ENCODE results near the gene ADCY9. TPM values are rescaled to one million over a fixed set of nuclear protein-coding genes. Genes with fewer than 3 reads are reported as not detected.

Gene ADCY9
- total and polyA plus RNA-seq, 8 donors, result 9.8 to 61.1 (median 12.9) TPM

DNA sequence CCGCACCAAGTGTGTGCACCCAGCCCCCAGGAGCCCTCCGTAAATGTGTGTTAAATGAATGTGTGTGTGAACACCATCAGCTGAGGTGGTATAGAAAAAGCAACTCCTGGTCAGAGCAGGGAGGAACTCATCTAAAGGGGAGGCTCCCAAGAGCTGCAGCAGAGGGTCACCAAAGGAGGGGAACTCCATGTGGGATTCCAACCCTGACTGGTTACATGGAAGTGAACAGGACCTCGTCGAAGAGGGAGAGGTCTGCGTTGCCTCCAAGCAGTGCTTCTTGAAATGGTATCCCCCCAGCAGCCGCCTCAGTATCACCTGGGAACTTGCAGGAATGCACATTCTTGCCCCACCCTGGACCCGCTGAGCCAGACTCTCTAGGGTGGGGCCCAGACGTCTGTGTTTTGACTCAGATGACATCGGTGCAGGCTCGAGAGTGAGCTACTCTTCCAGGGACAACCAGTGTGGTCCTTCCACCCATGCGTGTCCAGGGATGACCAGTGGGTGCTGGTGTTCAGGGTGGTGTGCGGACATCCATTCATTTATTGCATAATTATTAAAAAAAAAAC is 30.8 kb downstream of the ADCY9 start:
- intact Hi-C loops (cut with DNase I), result no loop called here
- Histone ChIP-seq H3K27me3 (no peaks in the 10 kb centered on the region), H3K36me3 (no peaks in the 10 kb centered on the region), H3K27ac (peak overlapping the region in 1 of 2 donors; percentile 33), H3K4me1 (peaks cover 5 to 29% of the 10 kb centered on the region in 2 donors), H3K4me3 (no peak overlapping the region), H3K9me3 (no peaks in the 10 kb centered on the region)
- TF ChIP-seq, protein P1, sequence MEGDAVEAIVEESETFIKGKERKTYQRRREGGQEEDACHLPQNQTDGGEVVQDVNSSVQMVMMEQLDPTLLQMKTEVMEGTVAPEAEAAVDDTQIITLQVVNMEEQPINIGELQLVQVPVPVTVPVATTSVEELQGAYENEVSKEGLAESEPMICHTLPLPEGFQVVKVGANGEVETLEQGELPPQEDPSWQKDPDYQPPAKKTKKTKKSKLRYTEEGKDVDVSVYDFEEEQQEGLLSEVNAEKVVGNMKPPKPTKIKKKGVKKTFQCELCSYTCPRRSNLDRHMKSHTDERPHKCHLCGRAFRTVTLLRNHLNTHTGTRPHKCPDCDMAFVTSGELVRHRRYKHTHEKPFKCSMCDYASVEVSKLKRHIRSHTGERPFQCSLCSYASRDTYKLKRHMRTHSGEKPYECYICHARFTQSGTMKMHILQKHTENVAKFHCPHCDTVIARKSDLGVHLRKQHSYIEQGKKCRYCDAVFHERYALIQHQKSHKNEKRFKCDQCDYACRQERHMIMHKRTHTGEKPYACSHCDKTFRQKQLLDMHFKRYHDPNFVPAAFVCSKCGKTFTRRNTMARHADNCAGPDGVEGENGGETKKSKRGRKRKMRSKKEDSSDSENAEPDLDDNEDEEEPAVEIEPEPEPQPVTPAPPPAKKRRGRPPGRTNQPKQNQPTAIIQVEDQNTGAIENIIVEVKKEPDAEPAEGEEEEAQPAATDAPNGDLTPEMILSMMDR (IDR thresholded peaks at IDR 0.05), result no peak
- DNase-seq, result peak in 1 of 4 donors; percentile 59
- ATAC-seq, result peak; percentile 68

DNA sequence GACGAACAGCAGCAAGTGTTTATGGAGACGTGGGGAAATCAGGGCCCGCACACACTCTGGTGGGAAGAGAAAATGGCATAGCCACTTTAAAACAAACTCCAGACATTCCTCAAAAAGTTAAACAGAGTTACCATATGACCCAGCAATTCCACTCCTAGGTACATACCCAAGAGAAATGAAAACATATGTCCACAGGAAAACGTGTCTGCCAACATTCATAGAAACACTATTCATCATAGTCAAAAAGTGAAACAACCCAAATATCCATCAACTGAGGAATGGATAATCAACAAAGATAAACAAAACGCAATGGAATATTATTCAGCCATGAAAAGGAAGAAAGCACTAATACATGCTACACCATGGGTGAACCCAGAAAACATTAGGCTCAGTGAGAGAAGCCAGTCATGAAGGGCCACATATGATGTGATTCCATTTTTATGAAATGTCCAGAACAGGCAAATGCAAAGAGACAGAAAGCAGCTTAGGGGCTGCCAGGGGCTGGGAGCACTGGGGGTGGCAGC is 32.8 kb downstream of the ADCY9 start:
- TF ChIP-seq, protein P1 (IDR thresholded peaks at IDR 0.05), result no peak
- intact Hi-C loops (cut with DNase I), result no loop called here
- no peaks in the 10 kb centered on the region for H3K9me3 ChIP-seq
- ATAC-seq, result no peak
- no peak overlapping the region for H3K4me3 ChIP-seq
- no peak overlapping the region for H3K27ac ChIP-seq
- no peaks in the 10 kb centered on the region for H3K27me3 ChIP-seq
- peaks cover 0 to 19% of the 10 kb centered on the region in 2 donors for H3K4me1 ChIP-seq
- H3K36me3 ChIP-seq, result no peaks in the 10 kb centered on the region
- DNase-seq, result no peak

DNA sequence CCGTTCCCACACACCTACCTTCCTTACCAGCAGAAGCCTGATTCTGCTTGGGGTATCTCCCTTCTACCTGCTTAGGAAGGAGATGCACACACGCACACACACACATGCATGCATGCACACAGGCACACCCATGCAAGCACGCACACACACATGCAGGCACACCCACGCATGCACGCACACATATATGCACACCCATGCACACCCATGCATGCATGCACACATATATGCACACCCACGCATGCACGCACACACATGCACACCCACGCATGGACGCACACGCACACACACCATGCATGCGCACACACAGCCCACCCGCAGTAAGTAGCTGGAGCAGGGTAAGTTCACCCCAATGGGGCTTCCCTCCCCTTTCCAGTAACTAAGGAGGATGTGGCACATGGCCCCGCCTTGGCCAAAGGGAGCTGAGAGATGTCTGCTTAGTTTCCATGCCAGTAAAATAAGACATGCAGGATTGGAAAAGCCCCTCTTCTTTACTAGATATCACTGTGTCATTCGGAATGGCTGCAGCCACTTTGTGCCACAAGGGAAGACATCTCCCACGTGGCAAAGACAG is 33.7 kb downstream of the ADCY9 start:
- H3K9me3 ChIP-seq, result no peaks in the 10 kb centered on the region
- TF ChIP-seq, protein P1 (IDR thresholded peaks at IDR 0.05), result no peak
- DNase-seq (no peak), ATAC-seq (no peak)
- H3K36me3 ChIP-seq, result no peaks in the 10 kb centered on the region
- intact Hi-C loops (cut with DNase I), result no loop called here
- H3K27me3 ChIP-seq, result no peaks in the 10 kb centered on the region
- H3K4me1 ChIP-seq, result peaks cover 0 to 14% of the 10 kb centered on the region in 2 donors
- H3K4me3 ChIP-seq, result no peak overlapping the region
- H3K27ac ChIP-seq, result no peak overlapping the region

DNA sequence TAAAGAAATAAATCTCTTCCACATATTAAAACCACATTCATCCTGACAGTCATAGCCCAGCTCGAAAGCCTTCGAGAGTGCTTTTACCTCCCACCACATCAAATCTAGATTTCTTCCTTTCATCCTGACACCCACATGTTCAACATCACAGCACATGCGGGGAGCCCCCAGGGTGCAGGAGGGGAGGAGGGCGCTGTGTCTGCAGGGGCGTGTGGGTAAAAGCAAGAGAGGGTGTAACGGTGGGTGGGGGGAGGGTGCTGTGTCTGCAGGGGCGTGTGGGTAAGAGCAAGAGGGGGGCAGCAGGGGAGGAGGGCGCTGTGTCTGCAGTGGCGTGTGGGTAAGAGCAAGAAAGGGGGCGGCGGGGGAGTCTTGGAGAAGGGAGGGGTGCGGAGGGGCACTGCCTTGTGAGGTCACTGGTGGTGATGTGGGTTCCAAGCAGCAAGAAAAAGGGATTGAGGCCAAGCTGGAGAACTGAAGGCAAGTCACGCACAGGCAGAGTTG is 34.7 kb downstream of the ADCY9 start:
- Histone ChIP-seq H3K4me1 (peaks cover 0 to 7% of the 10 kb centered on the region in 2 donors), H3K27ac (no peak overlapping the region), H3K4me3 (no peak overlapping the region), H3K9me3 (no peaks in the 10 kb centered on the region), H3K27me3 (no peaks in the 10 kb centered on the region), H3K36me3 (no peaks in the 10 kb centered on the region)
- intact Hi-C loops (cut with DNase I), result no loop called here
- TF ChIP-seq, protein P1 (IDR thresholded peaks at IDR 0.05), result no peak
- DNase-seq (no peak), ATAC-seq (no peak)

DNA sequence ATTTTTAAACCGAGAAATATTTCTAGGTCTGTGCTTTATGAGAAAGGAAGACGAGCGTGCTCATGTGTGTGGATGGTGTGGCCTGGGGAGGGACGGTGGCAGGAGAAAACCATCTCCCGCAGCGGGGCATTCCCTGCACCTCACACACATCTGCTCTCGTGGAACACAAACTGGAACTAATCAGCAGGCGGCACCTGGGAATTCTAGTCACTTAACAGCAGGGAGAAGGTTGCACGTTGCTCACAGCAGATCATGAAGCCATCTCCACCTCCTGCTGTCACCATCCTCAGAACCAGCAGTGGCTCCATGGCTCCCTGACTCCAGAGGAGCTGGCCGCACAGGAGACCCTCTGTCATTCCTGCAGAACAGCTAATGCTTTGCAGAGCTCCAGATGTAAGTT is 35.2 kb downstream of the ADCY9 start:
- intact Hi-C loops (cut with DNase I), result no loop called here
- no peak overlapping the region for H3K4me3 ChIP-seq
- no peak overlapping the region for H3K27ac ChIP-seq
- no peaks in the 10 kb centered on the region for H3K36me3 ChIP-seq
- H3K4me1 ChIP-seq, result peaks cover 0 to 5% of the 10 kb centered on the region in 2 donors
- no peaks in the 10 kb centered on the region for H3K27me3 ChIP-seq
- TF ChIP-seq, protein P1 (IDR thresholded peaks at IDR 0.05), result no peak
- no peak for ATAC-seq
- no peaks in the 10 kb centered on the region for H3K9me3 ChIP-seq
- DNase-seq, result no peak

Measured in left lung (tissue), 10 donors.